Inflammatory macrophage (primary cell): ENCODE results near the gene ICAM3.

Source experiments
- DNase-seq, 2 donors: peaks; one replicate each; pipeline ENCODE4 v3.0.0-alpha.2; 2020 to 2022

ICAM3 gene

GRCh38 chr19:10290876-10291553, 48.4 kb downstream of the ICAM3 start:
- peak; percentile 56 to 87 for DNase-seq

DNA sequence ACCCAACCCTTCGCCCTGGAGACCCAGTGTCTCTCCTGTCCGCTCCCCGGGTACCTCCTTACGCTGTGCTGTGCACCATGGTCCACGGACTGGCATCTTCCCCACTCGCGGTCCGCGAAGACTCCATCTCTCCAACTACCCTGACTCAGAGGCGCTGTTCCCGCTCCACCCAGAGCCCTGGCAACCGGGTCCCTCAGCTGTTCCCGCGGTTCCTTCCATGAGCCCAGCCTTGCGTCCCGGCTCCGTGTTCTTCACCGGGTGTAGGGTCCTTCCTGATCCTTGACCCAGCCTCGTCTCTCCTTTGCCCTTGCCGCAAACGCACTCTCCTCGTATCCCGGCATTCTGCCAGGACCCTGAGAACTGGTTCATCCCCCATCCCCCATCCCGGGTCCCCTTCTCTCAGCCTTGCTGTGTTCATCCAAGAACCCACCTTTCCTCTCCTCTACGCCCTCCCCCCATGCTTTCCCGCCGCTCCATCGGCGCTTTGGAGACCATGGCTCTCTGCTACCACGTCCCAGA, 49.0 kb downstream of the ICAM3 start:
- DNase-seq = no peak

GRCh38 chr19:10289836-10290356, 49.5 kb downstream of the ICAM3 start, which contains the start of gene ICAM5:
TSS of gene ICAM5 (plus strand) at chr19:10289952. CDS start at chr19:10290044, 92 bp downstream.
- no peak for DNase-seq

GRCh38 chr19:10289167-10289835, 50.1 kb downstream of the ICAM3 start:
- DNase-seq = peak in 1 of 2 donors; percentile 36

DNA sequence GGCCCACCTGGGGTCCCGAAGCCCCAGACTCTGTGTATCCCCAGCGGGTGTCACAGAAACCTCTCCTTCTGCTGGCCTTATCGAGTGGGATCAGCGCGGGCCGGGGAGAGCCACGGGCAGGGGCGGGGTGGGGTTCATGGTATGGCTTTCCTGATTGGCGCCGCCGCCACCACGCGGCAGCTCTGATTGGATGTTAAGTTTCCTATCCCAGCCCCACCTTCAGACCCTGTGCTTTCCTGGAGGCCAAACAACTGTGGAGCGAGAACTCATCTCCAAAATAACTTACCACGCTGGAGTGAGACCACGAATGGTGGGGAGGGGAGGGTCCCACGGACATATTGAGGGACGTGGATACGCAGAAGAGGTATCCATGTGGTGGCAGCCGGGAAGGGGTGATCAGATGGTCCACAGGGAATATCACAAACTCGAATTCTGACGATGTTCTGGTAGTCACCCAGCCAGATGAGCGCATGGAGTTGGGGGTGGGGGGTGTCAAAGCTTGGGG, 50.7 kb downstream of the ICAM3 start:
- DNase-seq = peak in 1 of 2 donors; percentile 64

DNA sequence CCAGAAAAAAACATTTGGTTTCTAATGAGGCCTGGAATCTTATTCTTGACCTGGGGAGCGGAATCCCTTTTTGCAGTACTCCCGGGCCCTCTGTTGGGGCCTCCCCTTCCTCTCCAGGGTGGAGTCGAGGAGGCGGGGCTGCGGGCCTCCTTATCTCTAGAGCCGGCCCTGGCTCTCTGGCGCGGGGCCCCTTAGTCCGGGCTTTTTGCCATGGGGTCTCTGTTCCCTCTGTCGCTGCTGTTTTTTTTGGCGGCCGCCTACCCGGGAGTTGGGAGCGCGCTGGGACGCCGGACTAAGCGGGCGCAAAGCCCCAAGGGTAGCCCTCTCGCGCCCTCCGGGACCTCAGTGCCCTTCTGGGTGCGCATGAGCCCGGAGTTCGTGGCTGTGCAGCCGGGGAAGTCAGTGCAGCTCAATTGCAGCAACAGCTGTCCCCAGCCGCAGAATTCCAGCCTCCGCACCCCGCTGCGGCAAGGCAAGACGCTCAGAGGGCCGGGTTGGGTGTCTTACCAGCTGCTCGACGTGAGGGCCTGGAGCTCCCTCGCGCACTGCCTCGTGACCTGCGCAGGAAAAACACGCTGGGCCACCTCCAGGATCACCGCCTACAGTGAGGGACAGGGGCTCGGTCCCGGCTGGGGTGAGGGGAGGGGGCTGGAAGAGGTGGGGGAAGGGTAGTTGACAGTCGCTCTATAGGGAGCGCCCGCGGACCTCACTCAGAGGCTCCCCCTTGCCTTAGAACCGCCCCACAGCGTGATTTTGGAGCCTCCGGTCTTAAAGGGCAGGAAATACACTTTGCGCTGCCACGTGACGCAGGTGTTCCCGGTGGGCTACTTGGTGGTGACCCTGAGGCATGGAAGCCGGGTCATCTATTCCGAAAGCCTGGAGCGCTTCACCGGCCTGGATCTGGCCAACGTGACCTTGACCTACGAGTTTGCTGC, 52.4 kb downstream of the ICAM3 start, which contains the start of gene ICAM4:
TSS of gene ICAM4 (plus strand) at position 153 of the 935 bp plus-strand sequence. CDS start at position 211, 58 bp downstream.
- peak; percentile 76 to 93 for DNase-seq

- DNase-seq = no peak
Measured at GRCh38 chr19:10285393-10285792, 54.0 kb downstream of the ICAM3 start.

- DNase-seq = no peak
Measured at GRCh38 chr19:10284960-10285278, 54.5 kb downstream of the ICAM3 start.

DNA sequence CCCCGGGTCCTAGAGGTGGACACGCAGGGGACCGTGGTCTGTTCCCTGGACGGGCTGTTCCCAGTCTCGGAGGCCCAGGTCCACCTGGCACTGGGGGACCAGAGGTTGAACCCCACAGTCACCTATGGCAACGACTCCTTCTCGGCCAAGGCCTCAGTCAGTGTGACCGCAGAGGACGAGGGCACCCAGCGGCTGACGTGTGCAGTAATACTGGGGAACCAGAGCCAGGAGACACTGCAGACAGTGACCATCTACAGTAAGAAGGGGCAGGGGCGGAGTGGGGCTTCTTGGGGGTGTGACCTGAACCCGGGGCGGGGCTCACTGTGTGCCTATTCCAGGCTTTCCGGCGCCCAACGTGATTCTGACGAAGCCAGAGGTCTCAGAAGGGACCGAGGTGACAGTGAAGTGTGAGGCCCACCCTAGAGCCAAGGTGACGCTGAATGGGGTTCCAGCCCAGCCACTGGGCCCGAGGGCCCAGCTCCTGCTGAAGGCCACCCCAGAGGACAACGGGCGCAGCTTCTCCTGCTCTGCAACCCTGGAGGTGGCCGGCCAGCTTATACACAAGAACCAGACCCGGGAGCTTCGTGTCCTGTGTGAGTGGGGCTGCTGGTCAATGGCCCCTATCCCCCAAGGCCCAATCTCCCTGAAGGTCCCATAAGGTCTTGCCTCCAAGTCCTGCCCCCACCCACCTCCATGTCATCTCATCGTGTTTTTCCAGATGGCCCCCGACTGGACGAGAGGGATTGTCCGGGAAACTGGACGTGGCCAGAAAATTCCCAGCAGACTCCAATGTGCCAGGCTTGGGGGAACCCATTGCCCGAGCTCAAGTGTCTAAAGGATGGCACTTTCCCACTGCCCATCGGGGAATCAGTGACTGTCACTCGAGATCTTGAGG, 55.1 kb downstream of the ICAM3 start:
- no peak for DNase-seq
